GM19397 (cell line): Measurements from ENCODE around the gene IZUMO1R.
"Not testable (repeated sequence)": the region's sequence is repeated elsewhere in the genome, so short reads cannot be mapped to it uniquely, and the experiment has no call there.

ENCODE experiments used
- ATAC-seq: cut with Tn5 transposase; IDR thresholded peaks from one replicate; pipeline ENCODE4 v1.9.1; 2021; ENCODE audit warnings: mild to moderate bottlenecking, moderate library complexity; ENCODE audit not compliant: unreplicated experiment

The IZUMO1R gene

GRCh38 chr11:94322501-94322900 is 18.1 kb downstream of the IZUMO1R start:
- no peak for ATAC-seq

GRCh38 chr11:94325681-94326080 is 21.3 kb downstream of the IZUMO1R start:
- peak; percentile 78 for ATAC-seq

GRCh38 chr11:94326947-94327346 is 22.6 kb downstream of the IZUMO1R start:
- no peak for ATAC-seq

- ATAC-seq, result no peak
Measured at GRCh38 chr11:94328587-94329080, 24.3 kb downstream of the IZUMO1R start.

GRCh38 chr11:94329501-94329900 is 25.1 kb downstream of the IZUMO1R start:
- no peak for ATAC-seq

- no peak for ATAC-seq
Measured at GRCh38 chr11:94330789-94331188, 26.4 kb downstream of the IZUMO1R start.

GRCh38 chr11:94332814-94333213 is 28.4 kb downstream of the IZUMO1R start:
- ATAC-seq, result no peak

- ATAC-seq, result no peak
Measured at GRCh38 chr11:94336033-94336432, 31.7 kb downstream of the IZUMO1R start.

GRCh38 chr11:94338651-94339050 is 34.3 kb downstream of the IZUMO1R start:
- no peak for ATAC-seq

GRCh38 chr11:94342250-94342649 is 37.9 kb downstream of the IZUMO1R start:
- no peak for ATAC-seq

- ATAC-seq, result no peak
Measured at GRCh38 chr11:94343495-94343894, 39.1 kb downstream of the IZUMO1R start.

GRCh38 chr11:94346311-94346710 is 41.9 kb downstream of the IZUMO1R start:
- ATAC-seq, result not testable (repeated sequence)

- not testable (repeated sequence) for ATAC-seq
Measured at GRCh38 chr11:94350850-94351563, 46.6 kb downstream of the IZUMO1R start.
